ENCODE results near the gene RPE65. TPM values are rescaled to one million over a fixed set of nuclear protein-coding genes. Genes with fewer than 3 reads are reported as not detected.

The RPE65 gene
- total and polyA plus RNA-seq, 2 donors (not counting 3 experiments of a cell fraction or from before 2014, with no cell fraction given): not detected

GRCh38 chr1:68497358-68497698 lies 47.6 kb upstream of the RPE65 start:
- Histone ChIP-seq H3K4me3 (replicated peaks in 1 of 3; ENCODE audit: insufficient read depth in 1 of 3, low read depth in 1 of 3, low read length in 3 of 3) (peak overlapping the region; percentile 1 to 99 (median 60)), H3K27ac (ENCODE audit: insufficient read depth, low read depth, low read length) (no peak overlapping the region), H3K36me3 (ENCODE audit: control insufficient read depth in 2 of 2, extremely low read depth in 1 of 2, insufficient read depth in 2 of 2, low read length in 2 of 2) (peaks cover 0 to 5% of the 10 kb centered on the region in 2 experiments), H3K9ac (replicated peaks; ENCODE audit: extremely low read depth, insufficient read depth, low read length) (peak overlapping the region; percentile 97), H3K4me2 (ENCODE audit: insufficient read depth, low read length) (peak overlapping the region; percentile 72), H3K27me3 (ENCODE audit: control insufficient read depth in 2 of 2, insufficient read depth in 2 of 2, low read length in 2 of 2) (no peaks in the 10 kb centered on the region), H4K20me1 (replicated peaks; ENCODE audit: control insufficient read depth, extremely low read depth, insufficient read depth, low read length) (no peaks in the 10 kb centered on the region), H3K9me3 (replicated peaks; ENCODE audit: control insufficient read depth, insufficient read depth, low read length) (no peaks in the 10 kb centered on the region), H3K9me1 (replicated peaks; ENCODE audit: control insufficient read depth, extremely low read depth, insufficient read depth, low read length) (no peaks in the 10 kb centered on the region), H3K4me1 (ENCODE audit: control insufficient read depth, extremely low read depth, insufficient read depth, low read length) (peaks cover 22% of the 10 kb centered on the region), H3K79me2 (ENCODE audit: control insufficient read depth, insufficient read depth, low read length) (peaks cover 32% of the 10 kb centered on the region), H2AFZ (ENCODE audit: low read depth, low read length) (peak overlapping the region; percentile 50)
- BruUV-seq (replicated peaks): TSS peak; percentile 42
- DNase-seq (ENCODE audit: low read depth, low spot score): no peak
- ChIA-PET CTCF (interaction anchor here (0.7 to 1.6 kb wide), 11 partner anchors 9 to 1241 kb away, joined by 3 to 7 read pairs (median 3); no protein-coding TSS in a partner anchor), POLR2A (no interaction called here)
- intact Hi-C loops (cut with micrococcal nuclease) (loop anchor here (1.0 to 10.0 kb wide), 7 partner anchors 21 to 1857 kb away; partner anchors contain the start of genes ANKRD13C, LRRC7 and WLS), dilution Hi-C loops (cut with MboI; ENCODE audit: extremely low pct_ligation_motif_present, low sequenced_read_pairs) (no loop called here)
- no peak for FAIRE-seq
- TF ChIP-seq POLR2AphosphoS5 (IDR thresholded peaks at IDR 0.05; ENCODE audit: insufficient read depth, low read depth, low read length): no peak
- TF ChIP-seq MYC (IDR thresholded peaks at IDR 0.05; ENCODE audit: low read depth, low read length): no peak
- no peak for TF ChIP-seq CTCF (IDR thresholded peaks at IDR 0.05; ENCODE audit: extremely low read depth in 1 of 2, insufficient read depth in 1 of 2, low read depth in 1 of 2, low read length in 2 of 2)
- TF ChIP-seq FOS (IDR thresholded peaks at IDR 0.05; ENCODE audit: borderline replicate concordance, insufficient read depth, low read length): no peak
- TF ChIP-seq POLR2A (IDR thresholded peaks at IDR 0.05; ENCODE audit: low read depth, low read length): no peak
- TF ChIP-seq EZH2 (IDR thresholded peaks at IDR 0.05; ENCODE audit: borderline replicate concordance, low read depth, low read length, severe bottlenecking): no peak
- TF ChIP-seq MAX (IDR thresholded peaks at IDR 0.05; ENCODE audit: insufficient read depth, insufficient read length): no peak
- no peak for TF ChIP-seq GATA2 (IDR thresholded peaks at IDR 0.05; ENCODE audit: insufficient read depth, insufficient read length, low read depth, low read length)
- TF ChIP-seq JUN (IDR thresholded peaks at IDR 0.05; ENCODE audit: borderline replicate concordance, insufficient read depth, insufficient read length, low read depth): no peak
